ENCODE measurements around the gene PPOX.

The PPOX gene

DNA sequence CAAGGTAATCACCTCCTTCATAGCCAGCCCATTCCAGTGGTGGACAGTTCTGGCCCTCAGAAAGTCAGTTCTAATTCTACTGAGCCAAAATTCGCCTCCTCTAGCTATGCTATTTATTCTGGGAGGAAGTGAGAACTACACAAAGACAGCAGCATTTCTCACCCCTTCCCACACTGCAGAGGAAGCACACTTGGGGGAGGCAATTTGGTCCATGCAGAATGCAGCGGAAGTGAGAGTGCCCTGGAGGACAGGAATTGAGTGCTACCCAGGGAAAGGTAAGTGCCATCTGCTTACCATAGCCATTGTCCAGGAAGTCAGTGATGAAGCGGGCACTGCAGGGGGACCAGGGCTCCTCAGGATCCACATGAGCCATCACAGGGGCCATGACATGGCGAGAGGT lies 28.9 kb downstream of the PPOX start:
- no peaks in the 10 kb centered on the region for H3K9me3 ChIP-seq (ENCODE audit: control insufficient read depth in 5 of 5, low read length in 5 of 5)
- peaks cover 0 to 4% (median 0%) of the 10 kb centered on the region in 5 donors for H3K27me3 ChIP-seq (ENCODE audit: control insufficient read depth in 5 of 5, insufficient read depth in 4 of 5, low read length in 5 of 5)
- H3K4me1 ChIP-seq (ENCODE audit: control insufficient read depth in 5 of 5, insufficient read depth in 5 of 5, low read length in 5 of 5), result peaks cover 49 to 85% (median 83%) of the 10 kb centered on the region in 5 donors
- H3K36me3 ChIP-seq (ENCODE audit: control insufficient read depth in 5 of 5, insufficient read depth in 5 of 5, low read length in 5 of 5), result peaks cover 0 to 65% (median 39%) of the 10 kb centered on the region in 5 donors
- H3K9ac ChIP-seq (ENCODE audit: low read length in 5 of 5), result peak overlapping the region in 3 of 5 donors; percentile 54 to 70 (median 60)
- H3K27ac ChIP-seq (ENCODE audit: low read depth, low read length), result peak overlapping the region; percentile 100
- H3K4me3 ChIP-seq (ENCODE audit: low read depth in 1 of 5, low read length in 5 of 5), result peak overlapping the region; percentile 8 to 85 (median 73)

DNA sequence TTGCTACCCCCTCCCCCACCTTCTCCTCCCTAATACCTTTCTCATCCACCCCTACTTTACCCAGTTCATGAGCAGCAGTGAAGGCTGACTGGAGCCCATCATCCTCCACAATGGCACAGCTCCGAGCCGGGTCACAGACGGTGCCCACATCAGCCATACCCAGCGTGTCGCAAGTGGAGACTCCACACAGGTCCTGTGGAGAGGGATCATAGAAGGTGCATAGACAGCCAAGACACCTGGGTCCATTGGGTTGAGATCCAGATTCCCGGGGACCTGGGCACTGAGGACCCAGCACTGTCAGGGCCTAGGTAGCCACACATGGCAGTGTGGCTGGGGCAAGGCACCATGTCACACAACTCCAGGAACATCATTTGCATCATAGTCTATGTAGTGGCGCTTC lies 29.9 kb downstream of the PPOX start:
- peak overlapping the region; percentile 35 to 85 (median 73) for H3K4me3 ChIP-seq (ENCODE audit: low read depth in 1 of 5, low read length in 5 of 5)
- peak overlapping the region; percentile 100 for H3K27ac ChIP-seq (ENCODE audit: low read depth, low read length)
- peaks cover 0 to 6% (median 0%) of the 10 kb centered on the region in 5 donors for H3K27me3 ChIP-seq (ENCODE audit: control insufficient read depth in 5 of 5, insufficient read depth in 4 of 5, low read length in 5 of 5)
- H3K36me3 ChIP-seq (ENCODE audit: control insufficient read depth in 5 of 5, insufficient read depth in 5 of 5, low read length in 5 of 5), result peaks cover 0 to 58% (median 36%) of the 10 kb centered on the region in 5 donors
- H3K4me1 ChIP-seq (ENCODE audit: control insufficient read depth in 5 of 5, insufficient read depth in 5 of 5, low read length in 5 of 5), result peaks cover 58 to 94% (median 90%) of the 10 kb centered on the region in 5 donors
- no peaks in the 10 kb centered on the region for H3K9me3 ChIP-seq (ENCODE audit: control insufficient read depth in 5 of 5, low read length in 5 of 5)
- peak overlapping the region; percentile 26 to 93 (median 81) for H3K9ac ChIP-seq (ENCODE audit: low read length in 5 of 5)

DNA sequence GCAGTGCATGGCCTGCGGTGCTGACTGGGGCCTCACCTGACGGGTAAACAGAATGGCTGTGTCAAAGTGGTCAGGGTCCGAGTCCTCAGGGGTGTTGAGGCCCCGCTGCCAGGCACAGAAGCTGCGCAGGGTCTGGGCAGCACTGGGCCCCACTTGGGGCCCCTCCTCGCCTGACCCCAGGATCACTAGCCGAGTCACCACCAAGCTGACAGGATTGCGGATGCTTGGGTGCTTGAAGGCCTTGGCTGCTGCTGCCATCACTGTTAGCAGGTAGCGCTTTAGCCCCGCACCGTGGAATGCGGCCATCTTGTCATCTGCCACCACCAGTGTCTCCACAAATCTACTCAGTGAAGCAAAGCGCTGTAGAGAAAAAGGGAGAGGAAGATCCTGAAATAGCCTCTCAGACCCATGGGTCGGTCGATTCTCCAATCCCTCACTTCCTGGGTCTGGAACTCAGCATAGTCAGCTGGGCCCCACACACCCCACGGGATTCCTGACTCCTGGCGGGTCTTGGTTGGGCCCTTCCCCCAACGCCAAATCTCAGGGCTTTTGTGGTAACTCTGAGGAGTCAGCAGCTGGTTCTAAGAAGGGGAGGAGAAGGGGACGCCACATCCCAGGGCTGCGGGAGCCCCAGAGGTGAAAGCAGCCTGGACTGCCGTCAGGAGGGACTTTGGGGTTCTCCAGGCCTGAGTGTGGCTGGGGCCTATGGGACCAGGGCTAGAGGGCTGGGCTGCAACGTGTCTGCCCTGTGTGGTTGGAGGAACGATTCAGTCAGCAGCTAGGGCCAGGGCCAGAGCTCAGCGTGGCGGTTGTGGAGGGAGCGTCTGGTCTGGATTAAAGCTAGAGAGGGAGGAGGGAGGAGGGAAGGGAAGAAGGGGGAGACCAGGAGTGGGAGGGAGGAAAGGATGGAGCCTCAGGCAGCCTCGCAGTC lies 30.6 kb downstream of the PPOX start:
- H3K36me3 ChIP-seq (ENCODE audit: control insufficient read depth in 5 of 5, insufficient read depth in 5 of 5, low read length in 5 of 5), result peaks cover 0 to 52% (median 29%) of the 10 kb centered on the region in 5 donors
- peaks cover 0 to 9% (median 0%) of the 10 kb centered on the region in 5 donors for H3K27me3 ChIP-seq (ENCODE audit: control insufficient read depth in 5 of 5, insufficient read depth in 4 of 5, low read length in 5 of 5)
- H3K9ac ChIP-seq (ENCODE audit: low read length in 5 of 5), result peak overlapping the region; percentile 81 to 94 (median 87)
- peaks cover 65 to 100% (median 97%) of the 10 kb centered on the region in 5 donors for H3K4me1 ChIP-seq (ENCODE audit: control insufficient read depth in 5 of 5, insufficient read depth in 5 of 5, low read length in 5 of 5)
- H3K9me3 ChIP-seq (ENCODE audit: control insufficient read depth in 5 of 5, low read length in 5 of 5), result no peaks in the 10 kb centered on the region
- peak overlapping the region; percentile 100 for H3K27ac ChIP-seq (ENCODE audit: low read depth, low read length)
- peak overlapping the region; percentile 56 to 85 (median 74) for H3K4me3 ChIP-seq (ENCODE audit: low read depth in 1 of 5, low read length in 5 of 5)

DNA sequence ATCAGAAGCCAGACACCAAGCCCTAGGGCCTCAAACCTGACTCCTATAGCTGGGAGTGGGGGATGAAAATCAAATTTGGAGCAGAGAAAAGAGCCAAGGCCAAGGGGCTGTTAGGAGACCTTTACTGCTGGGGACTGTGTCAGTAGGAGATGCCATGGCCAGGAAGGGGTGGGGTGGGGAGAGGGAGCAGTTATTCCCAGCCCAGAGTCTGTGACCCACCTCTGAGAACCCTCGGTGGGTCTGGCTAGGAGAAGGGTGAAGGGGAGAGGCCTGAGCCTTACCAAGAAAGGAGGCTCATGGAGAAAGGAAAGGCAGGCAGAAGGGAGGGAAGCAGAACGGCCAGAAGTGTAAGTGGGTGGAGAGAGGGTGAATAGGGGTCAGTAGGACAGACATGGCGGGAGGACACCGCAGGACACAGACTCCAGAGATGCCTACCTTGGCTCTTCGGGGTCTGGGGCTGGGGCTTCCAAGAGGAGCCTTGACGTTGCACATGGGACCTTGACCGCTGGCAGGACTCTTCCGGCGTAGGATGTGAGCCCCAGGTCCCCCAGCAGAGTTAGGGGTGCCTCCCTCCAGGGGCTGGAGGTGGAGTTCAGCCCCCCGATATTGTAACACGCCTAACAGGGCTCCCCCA lies 31.5 kb downstream of the PPOX start:
- Histone ChIP-seq H3K27me3 (ENCODE audit: control insufficient read depth in 5 of 5, insufficient read depth in 4 of 5, low read length in 5 of 5) (peaks cover 0 to 9% (median 0%) of the 10 kb centered on the region in 5 donors), H3K9ac (ENCODE audit: low read length in 5 of 5) (peak overlapping the region; percentile 81 to 94 (median 87)), H3K27ac (ENCODE audit: low read depth, low read length) (peak overlapping the region; percentile 100), H3K36me3 (ENCODE audit: control insufficient read depth in 5 of 5, insufficient read depth in 5 of 5, low read length in 5 of 5) (peaks cover 0 to 43% (median 23%) of the 10 kb centered on the region in 5 donors), H3K9me3 (ENCODE audit: control insufficient read depth in 5 of 5, low read length in 5 of 5) (no peaks in the 10 kb centered on the region), H3K4me1 (ENCODE audit: control insufficient read depth in 5 of 5, insufficient read depth in 5 of 5, low read length in 5 of 5) (peaks cover 67 to 96% (median 96%) of the 10 kb centered on the region in 5 donors), H3K4me3 (ENCODE audit: low read depth in 1 of 5, low read length in 5 of 5) (peak overlapping the region; percentile 56 to 85 (median 74))

DNA sequence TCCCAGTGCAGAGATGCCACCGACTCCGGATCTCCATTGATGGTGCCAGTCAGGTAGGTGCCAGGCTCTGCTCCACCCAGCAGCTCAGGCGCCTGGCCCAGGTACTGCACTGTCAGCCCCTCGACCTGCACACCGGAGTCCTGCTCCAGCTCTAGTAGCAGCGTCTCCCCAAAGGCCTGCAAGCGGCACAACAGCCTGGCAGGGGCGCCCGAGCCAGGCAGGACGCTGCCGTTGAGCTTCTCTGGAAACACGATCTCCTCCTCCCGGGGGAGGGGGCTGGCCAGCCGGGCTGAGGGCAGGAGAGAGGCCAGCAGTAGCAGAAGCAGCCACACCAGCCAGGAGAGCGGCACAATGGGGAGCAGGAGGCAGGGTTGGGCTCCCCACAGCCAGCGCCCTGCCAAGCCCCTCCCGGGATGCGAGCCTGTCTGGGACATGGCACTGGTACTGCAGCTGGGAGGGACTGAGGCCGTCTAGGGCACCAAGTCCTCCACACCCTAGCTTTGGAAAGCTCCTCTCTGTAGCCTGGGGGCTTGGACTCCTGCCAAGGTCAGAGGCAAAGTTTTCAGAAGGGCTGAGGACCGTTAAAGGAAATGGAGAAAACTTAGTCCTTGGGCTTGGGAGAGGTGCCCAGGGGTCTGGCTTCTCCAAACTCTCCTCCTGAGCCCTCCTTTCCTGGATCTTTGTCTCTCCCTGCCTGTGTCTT lies 32.1 kb downstream of the PPOX start:
- H3K27me3 ChIP-seq (ENCODE audit: control insufficient read depth in 5 of 5, insufficient read depth in 4 of 5, low read length in 5 of 5), result peaks cover 0 to 9% (median 0%) of the 10 kb centered on the region in 5 donors
- peak overlapping the region; percentile 81 to 94 (median 87) for H3K9ac ChIP-seq (ENCODE audit: low read length in 5 of 5)
- H3K4me3 ChIP-seq (ENCODE audit: low read depth in 1 of 5, low read length in 5 of 5), result peak overlapping the region; percentile 56 to 85 (median 74)
- H3K27ac ChIP-seq (ENCODE audit: low read depth, low read length), result peak overlapping the region; percentile 100
- H3K4me1 ChIP-seq (ENCODE audit: control insufficient read depth in 5 of 5, insufficient read depth in 5 of 5, low read length in 5 of 5), result peaks cover 62 to 96% (median 96%) of the 10 kb centered on the region in 5 donors
- no peaks in the 10 kb centered on the region for H3K9me3 ChIP-seq (ENCODE audit: control insufficient read depth in 5 of 5, low read length in 5 of 5)
- H3K36me3 ChIP-seq (ENCODE audit: control insufficient read depth in 5 of 5, insufficient read depth in 5 of 5, low read length in 5 of 5), result peaks cover 0 to 37% (median 21%) of the 10 kb centered on the region in 5 donors

DNA sequence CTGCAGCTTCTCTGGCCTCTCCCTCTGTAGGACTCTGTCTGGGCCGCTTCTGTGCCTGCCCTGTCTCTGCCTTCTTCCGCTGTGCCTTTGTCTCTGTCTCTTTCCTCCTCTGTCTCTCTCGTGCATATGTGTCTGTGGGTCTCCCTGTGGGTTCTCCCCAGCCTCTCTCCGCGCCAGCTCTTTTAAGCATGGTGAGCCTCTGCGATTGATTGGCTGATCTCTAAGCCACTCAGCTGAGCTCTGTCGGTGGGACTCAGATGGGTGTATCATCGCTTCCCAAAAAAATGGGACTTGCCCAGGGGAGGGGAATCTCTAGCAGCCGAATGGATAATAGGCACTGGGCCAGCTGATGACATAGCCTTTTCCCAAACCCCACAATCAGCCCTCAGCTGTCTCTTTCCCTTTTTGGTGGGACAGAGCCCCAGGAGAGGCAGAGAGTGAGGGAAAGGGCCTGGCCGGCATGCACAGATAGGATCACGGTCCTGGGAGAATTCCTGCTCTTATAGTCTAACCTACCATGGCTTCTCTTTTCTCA lies 32.7 kb downstream of the PPOX start, which contains the start of gene ADAMTS4:
TSS of gene ADAMTS4 (minus strand) at position 158 of the 535 bp plus-strand sequence. CDS start 427 bp downstream, outside the sequence.
- Histone ChIP-seq H3K4me1 (ENCODE audit: control insufficient read depth in 5 of 5, insufficient read depth in 5 of 5, low read length in 5 of 5) (peaks cover 58 to 95% (median 94%) of the 10 kb centered on the region in 5 donors), H3K27ac (ENCODE audit: low read depth, low read length) (peak within 1 kb of the TSS; percentile 100), H3K27me3 (ENCODE audit: control insufficient read depth in 5 of 5, insufficient read depth in 4 of 5, low read length in 5 of 5) (peaks cover 0 to 9% (median 0%) of the 10 kb centered on the region in 5 donors), H3K4me3 (ENCODE audit: low read depth in 1 of 5, low read length in 5 of 5) (peak within 1 kb of the TSS; percentile 56 to 85 (median 74)), H3K9ac (ENCODE audit: low read length in 5 of 5) (peak within 1 kb of the TSS; percentile 81 to 94 (median 92)), H3K36me3 (ENCODE audit: control insufficient read depth in 5 of 5, insufficient read depth in 5 of 5, low read length in 5 of 5) (peaks cover 0 to 36% (median 19%) of the 10 kb centered on the region in 5 donors), H3K9me3 (ENCODE audit: control insufficient read depth in 5 of 5, low read length in 5 of 5) (no peaks in the 10 kb centered on the region)

DNA sequence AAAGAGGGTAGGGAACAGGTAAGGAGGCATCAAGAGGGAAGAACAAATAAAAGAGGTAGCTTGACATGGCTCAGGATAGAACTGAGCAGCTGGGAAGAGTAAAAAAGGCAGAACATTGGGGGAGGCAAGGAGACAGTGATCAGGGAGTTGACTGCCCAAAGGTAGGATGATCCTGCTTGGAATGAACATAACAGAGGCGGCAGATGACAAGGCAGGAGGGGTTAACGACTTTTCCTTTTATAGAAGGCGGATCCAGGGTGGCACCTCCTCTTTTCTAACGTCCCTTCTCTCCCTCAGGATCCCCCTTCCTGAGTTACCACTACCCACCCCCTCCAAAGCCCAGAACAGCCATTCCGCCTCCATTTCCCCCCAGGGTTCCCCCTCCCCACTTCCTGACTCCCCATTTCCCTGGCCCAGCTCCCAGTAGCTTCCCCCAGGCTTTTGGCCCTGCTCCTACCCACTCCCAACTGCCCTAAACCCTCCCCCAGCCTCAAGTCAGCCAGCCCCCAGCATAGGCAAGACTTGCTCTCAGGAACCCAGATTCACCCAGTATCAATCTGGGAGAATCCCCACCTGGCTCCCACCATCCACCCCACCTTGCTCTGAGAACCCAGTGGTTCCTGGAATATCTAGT lies 33.4 kb downstream of the PPOX start:
- Histone ChIP-seq H3K27ac (ENCODE audit: low read depth, low read length) (peak overlapping the region; percentile 100), H3K9ac (ENCODE audit: low read length in 5 of 5) (peak overlapping the region; percentile 81 to 94 (median 92)), H3K36me3 (ENCODE audit: control insufficient read depth in 5 of 5, insufficient read depth in 5 of 5, low read length in 5 of 5) (peaks cover 4 to 33% (median 19%) of the 10 kb centered on the region in 5 donors), H3K4me3 (ENCODE audit: low read depth in 1 of 5, low read length in 5 of 5) (peak overlapping the region in 1 of 5 donors; percentile 85), H3K27me3 (ENCODE audit: control insufficient read depth in 5 of 5, insufficient read depth in 4 of 5, low read length in 5 of 5) (peaks cover 0 to 9% (median 0%) of the 10 kb centered on the region in 5 donors), H3K4me1 (ENCODE audit: control insufficient read depth in 5 of 5, insufficient read depth in 5 of 5, low read length in 5 of 5) (peaks cover 54 to 88% (median 87%) of the 10 kb centered on the region in 5 donors), H3K9me3 (ENCODE audit: control insufficient read depth in 5 of 5, low read length in 5 of 5) (no peaks in the 10 kb centered on the region)

DNA sequence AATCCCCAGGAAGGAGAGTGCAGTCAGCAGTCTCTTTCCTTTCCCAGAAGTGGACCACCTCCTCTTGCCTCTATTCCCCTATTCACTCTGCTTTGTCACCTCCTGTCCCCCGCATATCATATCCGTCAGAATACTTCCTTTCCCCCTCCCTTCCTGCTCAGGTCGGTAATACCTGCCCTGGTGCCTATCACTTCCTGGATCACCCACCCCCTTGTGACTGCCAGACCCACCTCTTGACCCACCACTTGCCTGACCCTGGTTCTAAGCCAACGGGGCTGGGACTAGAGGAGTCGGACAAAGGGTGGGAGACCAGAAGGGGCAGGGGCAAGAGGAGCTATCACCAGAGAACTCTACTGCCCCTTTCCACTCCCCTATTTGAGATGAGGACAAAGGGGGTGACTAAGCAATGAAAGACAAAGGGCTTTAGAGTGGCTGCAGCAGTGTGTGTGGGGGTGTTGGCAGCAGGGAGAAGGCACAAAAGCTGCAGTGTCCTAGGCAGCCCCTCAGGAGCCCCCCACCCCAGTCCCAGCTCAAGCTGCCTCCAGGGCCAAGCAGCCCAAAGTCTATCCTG lies 34.3 kb downstream of the PPOX start:
- H3K27ac ChIP-seq (ENCODE audit: low read depth, low read length), result peak overlapping the region; percentile 100
- H3K27me3 ChIP-seq (ENCODE audit: control insufficient read depth in 5 of 5, insufficient read depth in 4 of 5, low read length in 5 of 5), result peaks cover 0 to 9% (median 0%) of the 10 kb centered on the region in 5 donors
- no peaks in the 10 kb centered on the region for H3K9me3 ChIP-seq (ENCODE audit: control insufficient read depth in 5 of 5, low read length in 5 of 5)
- peaks cover 4 to 25% (median 10%) of the 10 kb centered on the region in 5 donors for H3K36me3 ChIP-seq (ENCODE audit: control insufficient read depth in 5 of 5, insufficient read depth in 5 of 5, low read length in 5 of 5)
- H3K9ac ChIP-seq (ENCODE audit: low read length in 5 of 5), result peak overlapping the region; percentile 86 to 94 (median 93)
- peaks cover 48 to 84% (median 78%) of the 10 kb centered on the region in 5 donors for H3K4me1 ChIP-seq (ENCODE audit: control insufficient read depth in 5 of 5, insufficient read depth in 5 of 5, low read length in 5 of 5)
- peak overlapping the region; percentile 74 to 97 (median 93) for H3K4me3 ChIP-seq (ENCODE audit: low read depth in 1 of 5, low read length in 5 of 5)
